ENCODE data around the gene DNTT. TPM values are rescaled to one million over a fixed set of nuclear protein-coding genes. Genes with fewer than 3 reads are reported as not detected.

Gene DNTT
- not detected in 2 replicates for total RNA-seq (2014; rRNA removed; shearing (Covaris generic))

- DNase-seq (ENCODE audit: low read depth) = no peak
Measured at GRCh38 chr10:96304230-96304629, at the start of gene DNTT. Gene DNTT, plus strand, starts transcription at chr10:96304434. Its CDS starts 64 bp downstream, at chr10:96304498.

DNA sequence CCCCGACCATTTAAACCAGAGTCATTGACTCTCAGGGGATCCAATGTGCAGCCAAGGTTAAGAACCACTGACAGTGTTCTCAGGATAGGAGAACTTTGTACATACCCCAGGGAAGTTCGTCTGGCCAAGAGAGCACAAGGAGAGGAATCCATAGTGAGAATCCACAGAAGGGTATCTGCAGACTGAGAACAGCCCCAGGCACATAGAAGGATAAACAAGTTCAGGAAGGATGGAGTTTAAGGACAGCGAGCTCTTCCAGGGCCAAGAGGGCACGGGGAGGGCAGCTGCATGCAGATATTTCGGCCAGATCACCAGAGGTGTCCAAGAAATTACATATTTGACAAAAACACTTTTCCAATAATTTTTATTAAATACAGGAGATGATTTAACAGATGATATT lies 49.3 kb upstream of the DNTT start:
- no peak for DNase-seq (ENCODE audit: low read depth)

- no peak for DNase-seq (ENCODE audit: low read depth)
Measured at GRCh38 chr10:96255549-96256333, 48.5 kb upstream of the DNTT start.

DNA sequence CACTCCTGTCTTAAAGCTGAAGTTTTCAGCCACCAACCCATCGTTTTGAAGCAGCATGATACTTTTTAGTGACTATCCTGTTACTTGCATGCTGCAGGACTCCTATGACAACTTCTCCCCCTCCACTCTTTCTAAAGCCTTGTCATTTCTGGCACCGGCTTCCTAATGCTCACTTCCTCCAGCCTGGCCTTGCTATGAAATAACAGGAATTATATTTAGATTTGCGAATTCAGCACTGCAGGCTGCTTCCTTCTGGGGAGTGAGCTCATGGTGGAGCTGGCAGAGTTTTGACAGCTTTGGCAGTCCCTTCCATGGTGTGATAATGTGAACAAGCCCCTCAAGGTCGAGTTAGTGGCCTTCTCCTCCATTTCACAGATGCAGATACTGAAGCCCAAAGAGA lies 46.3 kb upstream of the DNTT start:
- DNase-seq (ENCODE audit: low read depth) = no peak

DNA sequence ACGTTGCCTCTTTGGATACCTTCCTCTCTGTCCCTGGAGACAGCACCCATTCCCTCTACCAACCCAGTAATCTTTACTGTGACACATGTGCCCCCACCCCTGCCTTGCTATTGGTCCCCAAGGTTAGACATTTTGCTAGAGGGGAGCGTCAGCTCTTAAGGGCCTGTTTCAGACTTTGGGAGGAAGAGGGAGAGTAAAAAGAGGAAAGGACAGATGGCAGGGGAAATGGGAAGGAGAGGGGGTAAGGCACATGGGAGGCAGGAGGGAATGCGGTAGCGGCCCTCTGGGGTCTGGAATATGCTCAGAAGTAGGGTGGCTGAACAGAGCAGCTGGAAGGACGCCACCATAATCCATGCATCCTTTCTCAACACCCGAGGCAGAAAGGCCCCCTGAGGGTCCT lies 45.1 kb upstream of the DNTT start:
- DNase-seq (ENCODE audit: low read depth) = no peak

DNA sequence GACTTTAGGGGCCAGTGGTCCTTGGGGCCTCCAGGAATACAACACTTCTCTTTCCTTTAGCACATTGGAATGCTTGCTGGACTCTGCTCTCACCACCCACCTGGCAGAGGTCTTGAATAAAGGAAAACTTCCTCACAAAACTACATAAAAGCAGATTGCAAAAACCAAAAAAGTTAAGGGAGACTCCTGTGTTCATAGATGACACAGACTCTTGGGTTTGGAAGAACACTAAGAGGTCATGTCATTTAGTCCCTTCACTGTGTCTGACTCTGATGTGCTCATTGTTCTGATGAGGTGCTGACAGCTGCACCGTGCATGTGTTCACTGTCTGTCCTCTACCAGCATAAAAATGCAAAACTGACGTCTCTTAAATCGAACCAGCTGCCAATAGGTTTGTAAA lies 44.2 kb upstream of the DNTT start:
- DNase-seq (ENCODE audit: low read depth) = no peak

- no peak for DNase-seq (ENCODE audit: low read depth)
Measured at GRCh38 chr10:96261132-96261531, 43.1 kb upstream of the DNTT start.

- no peak for DNase-seq (ENCODE audit: low read depth)
Measured at GRCh38 chr10:96261930-96262329, 42.3 kb upstream of the DNTT start.

GRCh38 chr10:96263176-96263575 lies 41.1 kb upstream of the DNTT start:
- no peak for DNase-seq (ENCODE audit: low read depth)

GRCh38 chr10:96263669-96264068 lies 40.6 kb upstream of the DNTT start:
- no peak for DNase-seq (ENCODE audit: low read depth)

- DNase-seq (ENCODE audit: low read depth) = no peak
Measured at GRCh38 chr10:96264938-96265337, 39.3 kb upstream of the DNTT start.

GRCh38 chr10:96266118-96266770 lies 38.0 kb upstream of the DNTT start:
- no peak for DNase-seq (ENCODE audit: low read depth)

DNA sequence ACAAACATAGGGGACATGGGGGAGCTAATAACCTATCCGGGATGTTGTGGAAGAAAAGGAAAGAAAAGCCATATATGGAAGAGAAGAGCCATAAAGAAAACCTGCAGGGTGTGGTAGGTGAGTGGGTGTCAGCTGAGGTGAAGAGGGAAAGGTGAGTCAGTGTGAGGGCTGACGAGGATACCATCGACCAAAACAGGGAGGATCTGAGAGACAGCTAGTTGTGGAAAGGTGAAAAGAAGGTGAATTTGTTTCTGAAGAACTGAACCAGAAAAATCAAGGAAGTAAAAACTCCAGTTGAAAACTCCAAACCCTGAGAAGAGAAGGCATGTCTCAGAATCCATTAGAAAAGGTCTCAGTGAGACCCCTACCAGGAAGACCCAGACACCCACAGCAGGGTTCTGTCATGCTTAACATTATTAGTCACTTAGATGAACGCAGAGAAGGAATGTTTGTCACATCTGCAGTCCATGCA lies 37.0 kb upstream of the DNTT start:
- no peak for DNase-seq (ENCODE audit: low read depth)

DNA sequence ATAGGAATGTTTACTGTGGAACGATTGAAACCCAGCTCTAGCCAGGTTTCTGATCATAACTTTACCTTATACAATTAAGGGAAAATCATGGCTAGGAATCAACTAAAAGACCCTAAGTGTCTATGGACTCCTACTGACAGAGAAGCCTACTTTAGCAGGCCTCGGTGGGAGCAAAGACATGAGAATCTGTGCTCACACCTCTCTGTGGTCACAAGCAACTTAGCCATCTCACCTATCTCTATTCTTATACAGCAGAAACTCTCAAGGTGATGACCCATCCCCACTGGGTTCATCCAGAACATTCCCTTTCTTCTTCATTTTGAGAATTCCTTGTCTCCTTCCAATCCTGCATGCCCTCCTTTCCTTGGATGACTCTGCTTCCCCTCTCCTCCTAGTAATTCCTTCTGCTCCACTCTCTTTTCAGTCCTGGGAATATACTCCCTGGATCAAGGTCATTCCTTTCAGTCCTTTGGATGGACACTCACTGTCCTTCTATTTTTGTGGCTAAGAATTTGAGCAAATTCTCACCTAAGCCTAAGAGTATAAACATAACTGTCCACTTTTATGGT lies 35.8 kb upstream of the DNTT start:
- no peak for DNase-seq (ENCODE audit: low read depth)

GRCh38 chr10:96269438-96270300 lies 34.6 kb upstream of the DNTT start:
- no peak for DNase-seq (ENCODE audit: low read depth)

DNA sequence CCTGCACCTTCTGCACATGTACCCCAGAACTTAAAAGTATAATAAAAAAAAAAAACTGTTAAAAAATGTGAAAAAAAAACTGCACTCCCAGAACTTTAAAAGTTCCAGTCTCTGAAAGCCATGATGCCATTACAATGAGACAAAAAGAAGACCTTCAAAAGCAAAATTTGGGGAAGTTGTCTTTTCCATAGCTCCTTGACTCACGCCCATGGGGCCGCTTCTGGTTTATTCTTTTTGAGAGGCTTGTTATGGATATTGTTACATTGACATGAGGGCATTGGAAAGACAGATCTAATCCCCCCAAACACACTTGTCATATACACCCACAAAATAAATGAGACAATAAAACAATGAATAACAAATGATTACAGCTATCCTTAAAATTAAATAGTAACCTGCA lies 33.7 kb upstream of the DNTT start:
- DNase-seq (ENCODE audit: low read depth) = no peak

GRCh38 chr10:96271016-96271815 lies 33.0 kb upstream of the DNTT start, which contains the start of gene BLNK:
Gene BLNK, minus strand, starts transcription at chr10:96271569. Its CDS starts 171 bp downstream, at chr10:96271398.
- no peak for DNase-seq (ENCODE audit: low read depth)

GRCh38 chr10:96272316-96273280 lies 31.6 kb upstream of the DNTT start:
- no peak for DNase-seq (ENCODE audit: low read depth)

DNA sequence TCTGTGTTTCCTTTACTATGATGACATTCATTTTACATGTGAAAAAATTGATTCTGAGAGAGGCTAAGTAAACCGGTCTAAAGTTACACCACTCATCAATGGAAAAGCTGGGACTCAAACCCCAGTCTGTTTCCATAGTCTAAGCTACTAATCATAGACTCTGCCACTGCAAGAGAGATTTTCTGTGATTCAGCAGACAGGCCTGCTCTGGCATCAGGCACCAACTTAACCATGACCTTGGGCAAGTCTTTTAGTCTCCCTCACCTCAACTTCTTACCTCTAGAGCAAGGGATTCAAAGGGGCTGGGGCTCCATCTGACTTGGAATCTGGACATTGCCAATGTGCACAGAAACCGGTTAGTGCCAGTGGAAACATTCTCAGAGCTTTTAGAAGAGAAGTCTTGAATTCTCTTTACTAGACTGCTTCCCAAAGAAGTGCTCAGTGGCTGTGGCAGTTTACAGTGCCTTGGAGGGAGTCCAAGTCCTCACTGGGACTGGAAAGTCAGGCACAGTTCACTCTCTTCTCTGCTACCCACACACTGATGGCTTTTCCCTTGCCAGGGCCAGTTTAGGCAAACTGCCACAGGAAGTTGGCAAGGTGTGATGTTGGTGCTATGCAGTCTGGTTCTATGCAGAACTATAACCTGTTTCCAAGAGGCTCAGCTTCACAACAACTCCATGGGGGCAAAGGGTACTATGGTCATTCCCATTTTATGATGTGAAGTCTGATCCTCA lies 28.4 kb upstream of the DNTT start:
- DNase-seq (ENCODE audit: low read depth) = no peak

All from Daoy (cell line).